ENCODE results near the gene POLDIP2. TPM values are rescaled to one million over a fixed set of nuclear protein-coding genes. Genes with fewer than 3 reads are reported as not detected.

Gene POLDIP2
- total RNA-seq, 1 experiment from 2014 or later = 82.8 TPM

GRCh38 chr17:28363186-28363585 is 5.9 kb upstream of the POLDIP2 start:
- H4K91ac ChIP-seq (ENCODE audit: insufficient read length, low read depth, low read length) = no peak overlapping the region
- no peak for TF ChIP-seq CTCF (conservative IDR thresholded peaks at IDR 0.05)
- no peaks in the 10 kb centered on the region for H3K23me2 ChIP-seq (ENCODE audit: insufficient read length, low read depth, low read length, poor library complexity, severe bottlenecking)

More at GRCh38 chr17:28363186-28363585, 5.9 kb upstream of the POLDIP2 start:
- H3K4me1 ChIP-seq (ENCODE audit: insufficient read depth, low read length) = no peaks in the 10 kb centered on the region
- no peak overlapping the region for H3K27ac ChIP-seq (ENCODE audit: insufficient read length, low read depth, low read length)
- H3K23ac ChIP-seq (ENCODE audit: insufficient read length, low read depth, low read length) = no peak overlapping the region
- H4K8ac ChIP-seq (replicated peaks; ENCODE audit: insufficient read length, low read depth, low read length) = no peak overlapping the region
- H4K5ac ChIP-seq (ENCODE audit: insufficient read length, low read depth, low read length) = no peak overlapping the region
- H3K9ac ChIP-seq (ENCODE audit: extremely low read depth, insufficient read length, low read length) = no peak overlapping the region
- no peak overlapping the region for H3K14ac ChIP-seq (ENCODE audit: insufficient read depth, low read length)
- no peaks in the 10 kb centered on the region; a peak in 1 of 5 replicates for H3K9me3 Mint-ChIP-seq
- no peak overlapping the region for H2BK15ac ChIP-seq (ENCODE audit: low read depth, low read length)
- H2BK120ac ChIP-seq (ENCODE audit: low read depth, low read length, poor library complexity, severe bottlenecking) = no peak overlapping the region
- H3K27ac Mint-ChIP-seq = no peak overlapping the region
- no peaks in the 10 kb centered on the region for H4K20me1 ChIP-seq (ENCODE audit: control insufficient read depth, insufficient read depth, insufficient read length)
- H3K36me3 Mint-ChIP-seq (ENCODE audit: insufficient read depth in 1 of 3, low read depth in 3 of 3) = peaks cover 20 to 29% (median 24%) of the 10 kb centered on the region in 3 experiments; a peak in 6 of 7 replicates
- WGBS (ENCODE audit: extremely low coverage, insufficient read length, low lambda C conversion rate) = no CpG with 5 or more reads among the region's 5 CpGs
- no peak overlapping the region for H2BK12ac ChIP-seq (ENCODE audit: insufficient read length, low read depth, low read length)
- H3K4me3 Mint-ChIP-seq = no peak overlapping the region
- H3K18ac ChIP-seq (ENCODE audit: insufficient read length, low read depth, low read length) = no peak overlapping the region
- H3K4ac ChIP-seq (ENCODE audit: low read depth, low read length) = no peak overlapping the region
- peaks cover 3 to 4% of the 10 kb centered on the region in 2 experiments; a peak in 3 of 4 replicates for H3K4me1 Mint-ChIP-seq
- no peak overlapping the region for H3K4me2 ChIP-seq (ENCODE audit: insufficient read depth, insufficient read length, low read length)
- H3K79me2 ChIP-seq (ENCODE audit: insufficient read depth, low read length) = no peaks in the 10 kb centered on the region
- no peak for DNase-seq
- H2BK5ac ChIP-seq (ENCODE audit: insufficient read length, low read length) = no peak overlapping the region
- no peaks in the 10 kb centered on the region for H3K79me1 ChIP-seq (ENCODE audit: insufficient read depth, low read depth, low read length, poor library complexity, severe bottlenecking)
- no peak overlapping the region for H3T11ph ChIP-seq (ENCODE audit: low read length)
- no peak overlapping the region for H2AFZ ChIP-seq (ENCODE audit: low read length)
- H3K27me3 ChIP-seq (ENCODE audit: insufficient read depth, low read length) = no peaks in the 10 kb centered on the region
- H2AK5ac ChIP-seq (ENCODE audit: insufficient read length, low read length) = no peak overlapping the region
- no peak overlapping the region for H3K56ac ChIP-seq (ENCODE audit: insufficient read length, low read depth, low read length)
- H3K9me3 ChIP-seq (ENCODE audit: control insufficient read depth, low read depth, low read length) = no peaks in the 10 kb centered on the region
- no peak overlapping the region for H2BK20ac ChIP-seq (ENCODE audit: low read depth, low read length, poor library complexity, severe bottlenecking)
- H3K27me3 Mint-ChIP-seq (ENCODE audit: low read depth) = no peaks in the 10 kb centered on the region
